HL-60 (cell line): Measurements from ENCODE around the gene PLSCR3.

ENCODE experiments used
- DNase-seq, 2 experiments: peaks; one replicate each; pipeline ENCODE4 v3.0.0-alpha.2; 2010 to 2020; ENCODE audit warnings: low read depth in 1 of 2, low spot score in 1 of 2
- H3K27ac ChIP-seq: fragments of 250-450 bp; sonication (Bioruptor Pico); replicated peaks from 2 replicates; pipeline ENCODE4 v1.5.1; 2020; ENCODE audit warnings: mild to moderate bottlenecking, moderate library complexity
- H3K27me3 ChIP-seq: fragments of 250-450 bp; sonication (Bioruptor Pico); 2 replicates; pipeline ENCODE4 v1.5.1; 2021; ENCODE audit warnings: mild to moderate bottlenecking, moderate library complexity; ENCODE audit not compliant: insufficient read depth, poor library complexity, severe bottlenecking
- H3K4me3 ChIP-seq: replicated peaks from 2 replicates; pipeline ENCODE4 v1.5.1; 2011; ENCODE audit warnings: mild to moderate bottlenecking, control low read depth, low read length; ENCODE audit not compliant: insufficient read depth
- GABPA ChIP-seq: IDR thresholded peaks from 2 replicates; pipeline ENCODE4 v1.6.1; 2012; ENCODE audit warnings: low read depth
- POLR2AphosphoS5 ChIP-seq: IDR thresholded peaks from 2 replicates; pipeline ENCODE4 v1.6.1; 2012; ENCODE audit warnings: low read depth
- SPI1 ChIP-seq: IDR thresholded peaks from 2 replicates; pipeline ENCODE4 v1.6.1; 2012; ENCODE audit warnings: low read depth, mild to moderate bottlenecking, borderline replicate concordance
- TF ChIP-seq, protein P1 (sequence below): IDR thresholded peaks from 2 replicates; pipeline ENCODE4 v1.6.1; 2012; ENCODE audit warnings: low read depth; ENCODE audit not compliant: insufficient replicate concordance
- TF ChIP-seq, protein P2 (sequence below): IDR thresholded peaks from one replicate; pipeline ENCODE4 v1.5.1; 2011; ENCODE audit warnings: low read length, control low read depth, inconsistent platforms; ENCODE audit not compliant: insufficient read depth

The PLSCR3 gene

DNA sequence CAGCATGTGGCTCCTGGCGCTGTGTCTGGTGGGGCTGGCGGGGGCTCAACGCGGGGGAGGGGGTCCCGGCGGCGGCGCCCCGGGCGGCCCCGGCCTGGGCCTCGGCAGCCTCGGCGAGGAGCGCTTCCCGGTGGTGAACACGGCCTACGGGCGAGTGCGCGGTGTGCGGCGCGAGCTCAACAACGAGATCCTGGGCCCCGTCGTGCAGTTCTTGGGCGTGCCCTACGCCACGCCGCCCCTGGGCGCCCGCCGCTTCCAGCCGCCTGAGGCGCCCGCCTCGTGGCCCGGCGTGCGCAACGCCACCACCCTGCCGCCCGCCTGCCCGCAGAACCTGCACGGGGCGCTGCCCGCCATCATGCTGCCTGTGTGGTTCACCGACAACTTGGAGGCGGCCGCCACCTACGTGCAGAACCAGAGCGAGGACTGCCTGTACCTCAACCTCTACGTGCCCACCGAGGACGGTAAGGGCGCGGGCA is 14.0 kb upstream of the PLSCR3 start:
- TF ChIP-seq, protein P1, sequence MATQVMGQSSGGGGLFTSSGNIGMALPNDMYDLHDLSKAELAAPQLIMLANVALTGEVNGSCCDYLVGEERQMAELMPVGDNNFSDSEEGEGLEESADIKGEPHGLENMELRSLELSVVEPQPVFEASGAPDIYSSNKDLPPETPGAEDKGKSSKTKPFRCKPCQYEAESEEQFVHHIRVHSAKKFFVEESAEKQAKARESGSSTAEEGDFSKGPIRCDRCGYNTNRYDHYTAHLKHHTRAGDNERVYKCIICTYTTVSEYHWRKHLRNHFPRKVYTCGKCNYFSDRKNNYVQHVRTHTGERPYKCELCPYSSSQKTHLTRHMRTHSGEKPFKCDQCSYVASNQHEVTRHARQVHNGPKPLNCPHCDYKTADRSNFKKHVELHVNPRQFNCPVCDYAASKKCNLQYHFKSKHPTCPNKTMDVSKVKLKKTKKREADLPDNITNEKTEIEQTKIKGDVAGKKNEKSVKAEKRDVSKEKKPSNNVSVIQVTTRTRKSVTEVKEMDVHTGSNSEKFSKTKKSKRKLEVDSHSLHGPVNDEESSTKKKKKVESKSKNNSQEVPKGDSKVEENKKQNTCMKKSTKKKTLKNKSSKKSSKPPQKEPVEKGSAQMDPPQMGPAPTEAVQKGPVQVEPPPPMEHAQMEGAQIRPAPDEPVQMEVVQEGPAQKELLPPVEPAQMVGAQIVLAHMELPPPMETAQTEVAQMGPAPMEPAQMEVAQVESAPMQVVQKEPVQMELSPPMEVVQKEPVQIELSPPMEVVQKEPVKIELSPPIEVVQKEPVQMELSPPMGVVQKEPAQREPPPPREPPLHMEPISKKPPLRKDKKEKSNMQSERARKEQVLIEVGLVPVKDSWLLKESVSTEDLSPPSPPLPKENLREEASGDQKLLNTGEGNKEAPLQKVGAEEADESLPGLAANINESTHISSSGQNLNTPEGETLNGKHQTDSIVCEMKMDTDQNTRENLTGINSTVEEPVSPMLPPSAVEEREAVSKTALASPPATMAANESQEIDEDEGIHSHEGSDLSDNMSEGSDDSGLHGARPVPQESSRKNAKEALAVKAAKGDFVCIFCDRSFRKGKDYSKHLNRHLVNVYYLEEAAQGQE, result no peak
- TF ChIP-seq GABPA (no peak), POLR2AphosphoS5 (no peak), SPI1 (no peak)
- TF ChIP-seq, protein P2, sequence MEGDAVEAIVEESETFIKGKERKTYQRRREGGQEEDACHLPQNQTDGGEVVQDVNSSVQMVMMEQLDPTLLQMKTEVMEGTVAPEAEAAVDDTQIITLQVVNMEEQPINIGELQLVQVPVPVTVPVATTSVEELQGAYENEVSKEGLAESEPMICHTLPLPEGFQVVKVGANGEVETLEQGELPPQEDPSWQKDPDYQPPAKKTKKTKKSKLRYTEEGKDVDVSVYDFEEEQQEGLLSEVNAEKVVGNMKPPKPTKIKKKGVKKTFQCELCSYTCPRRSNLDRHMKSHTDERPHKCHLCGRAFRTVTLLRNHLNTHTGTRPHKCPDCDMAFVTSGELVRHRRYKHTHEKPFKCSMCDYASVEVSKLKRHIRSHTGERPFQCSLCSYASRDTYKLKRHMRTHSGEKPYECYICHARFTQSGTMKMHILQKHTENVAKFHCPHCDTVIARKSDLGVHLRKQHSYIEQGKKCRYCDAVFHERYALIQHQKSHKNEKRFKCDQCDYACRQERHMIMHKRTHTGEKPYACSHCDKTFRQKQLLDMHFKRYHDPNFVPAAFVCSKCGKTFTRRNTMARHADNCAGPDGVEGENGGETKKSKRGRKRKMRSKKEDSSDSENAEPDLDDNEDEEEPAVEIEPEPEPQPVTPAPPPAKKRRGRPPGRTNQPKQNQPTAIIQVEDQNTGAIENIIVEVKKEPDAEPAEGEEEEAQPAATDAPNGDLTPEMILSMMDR, result no peak
- H3K4me3 ChIP-seq, result no peak overlapping the region

DNA sequence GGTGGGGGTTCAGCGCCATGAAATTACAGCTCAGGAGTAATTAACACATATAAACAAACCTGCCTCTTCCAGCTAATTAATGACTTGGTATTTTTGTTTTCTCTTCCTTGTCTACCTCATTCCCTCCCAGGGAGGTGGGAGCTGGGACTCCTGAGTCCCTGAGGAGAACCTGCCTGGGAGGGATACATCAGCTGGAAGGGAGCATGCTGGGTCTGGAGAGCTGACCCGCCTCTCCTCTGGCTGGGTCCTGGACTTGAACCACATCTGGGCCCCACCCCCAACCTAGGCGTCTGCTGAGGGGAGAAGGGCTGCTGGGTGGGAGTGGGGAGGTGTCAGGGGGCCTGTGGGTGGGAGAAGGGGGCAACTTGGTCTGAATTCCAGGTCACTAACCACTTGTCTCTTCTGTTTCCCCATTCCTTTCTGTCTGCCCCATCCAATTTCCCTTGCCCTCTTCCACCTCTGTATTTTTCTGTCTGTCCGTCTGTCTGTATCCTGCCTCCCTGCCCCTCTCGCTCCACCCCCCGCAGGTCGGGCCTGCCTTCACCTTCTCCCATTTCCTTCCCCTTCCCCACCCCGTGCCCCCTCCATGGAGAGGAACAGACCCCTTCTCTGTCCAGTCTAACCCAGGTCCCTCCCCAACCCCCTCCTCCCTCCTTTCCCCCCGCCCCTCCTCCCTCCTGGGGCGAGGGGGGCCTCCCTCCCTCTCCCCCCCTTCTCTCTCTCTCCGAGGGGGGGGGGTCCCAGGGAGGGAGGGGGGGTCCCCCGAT is 13.3 kb upstream of the PLSCR3 start, which contains the start of gene NLGN2:
Gene NLGN2 (plus strand): TSS at position 361 of the 767 bp plus-strand sequence. CDS start 411 bp downstream, outside the sequence.
- no peak within 1 kb of the TSS for H3K27ac ChIP-seq
- H3K27me3 ChIP-seq, result peaks cover 2% of the 10 kb centered on the region
- TF ChIP-seq POLR2AphosphoS5 (no peak), GABPA (no peak), SPI1 (no peak)
- TF ChIP-seq, protein P2, result no peak
- TF ChIP-seq, protein P1, result no peak
- DNase-seq, result no peak
- no peak within 1 kb of the TSS for H3K4me3 ChIP-seq

More for the DNA sequence above, 14.0 kb upstream of the PLSCR3 start:
- Histone ChIP-seq H3K27me3 (peaks cover 2% of the 10 kb centered on the region), H3K27ac (no peak overlapping the region)
- DNase-seq, result no peak

DNA sequence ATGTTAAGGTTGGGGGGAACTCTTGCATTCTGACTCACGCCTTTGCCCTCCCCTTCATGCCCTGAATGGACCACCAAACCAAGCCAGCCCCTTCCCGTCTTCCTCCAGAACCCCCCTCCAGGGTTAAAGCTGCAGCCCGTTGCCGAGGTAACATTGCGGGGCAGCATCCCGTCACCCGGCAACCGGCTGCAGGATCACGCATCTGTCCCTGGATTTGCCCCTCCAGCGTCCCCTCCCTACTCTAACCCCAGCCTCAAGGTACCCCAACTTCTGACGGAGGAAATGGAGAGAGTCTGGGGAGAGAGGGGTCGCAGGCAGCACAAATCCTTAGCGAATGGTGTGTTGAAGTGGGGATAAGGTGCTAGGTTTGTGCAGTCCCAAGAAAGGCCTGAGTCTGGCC is 12.8 kb upstream of the PLSCR3 start:
- TF ChIP-seq SPI1 (no peak), POLR2AphosphoS5 (no peak)
- TF ChIP-seq, protein P1, result no peak
- TF ChIP-seq, protein P2, result no peak
- Histone ChIP-seq H3K4me3 (no peak overlapping the region), H3K27me3 (peaks cover 2% of the 10 kb centered on the region), H3K27ac (no peak overlapping the region)
- DNase-seq, result no peak
